HCT116 (cell line): Measurements from ENCODE around the gene PPP1R1C. TPM values are rescaled to one million over a fixed set of nuclear protein-coding genes. Genes with fewer than 3 reads are reported as not detected.

Experiments used
- ATAC-seq: fragments of 200-7000 bp; cut with Tn5 transposase; 2 replicates; pipeline ENCODE4 v1.9.1; 2020; ENCODE audit warnings: mild to moderate bottlenecking, moderate library complexity
- BruUV-seq: library from RNA; stranded (reverse); fragments of 400-500 nt; replicated peaks from 2 replicates; lab custom pipeline; 2021; lab: Mats Ljungman, UMichigan
- CTCF ChIA-PET: fragments of 300-600 bp; sonication (Branson Sonifier 250); formaldehyde crosslinking; loops from one replicate; lab custom pipeline; 2021; ENCODE audit warnings: antibody characterized with exemption; lab: Charles Lee
- POLR2A ChIA-PET: fragments of 300-600, 350-600 bp; sonication (Branson Sonifier 250); formaldehyde crosslinking; loops from one replicate; lab custom pipeline; 2021; ENCODE audit warnings: antibody characterized with exemption; lab: Charles Lee
- RAD21 ChIA-PET, 2 experiments: fragments of 300-600 bp; sonication (Branson Sonifier 250); formaldehyde crosslinking; loops; one replicate each; lab custom pipeline; 2023; ENCODE audit warnings: low total read pairs in 2 of 2; ENCODE audit not compliant: uncharacterized antibody in 2 of 2, unreplicated experiment in 2 of 2, low non-redundant PET in 1 of 2; lab: Charles Lee
- DNase-seq: peaks from one replicate; pipeline ENCODE4 v3.0.0-alpha.2; 2010; ENCODE audit warnings: low read depth, low spot score
- H2AFZ ChIP-seq: fragments of 200-600 bp; shearing (Covaris generic), sonication (generic); 2 replicates; pipeline ENCODE4 v1.6.1; 2017; ENCODE audit warnings: low read depth, mixed run types, mixed read lengths, antibody characterized with exemption, low read length; ENCODE audit not compliant: poor library complexity, severe bottlenecking
- H3K27ac ChIP-seq: 2 replicates; pipeline ENCODE4 v1.5.1; 2012; ENCODE audit warnings: low read depth, low read length
- H3K27me3 ChIP-seq: fragments of 200-600 bp; sonication (generic); 2 replicates; pipeline ENCODE4 v1.6.1; 2016; ENCODE audit warnings: mixed run types, low read length, mixed read lengths; ENCODE audit not compliant: insufficient read depth
- H3K36me3 ChIP-seq, 2 experiments: fragments of 200-500 bp in 1 of 2; fragments of 200-600 bp in 1 of 2; sonication (Bioruptor generic) in 1 of 2; sonication (generic) in 1 of 2; 2 replicates each; pipeline versions ENCODE4 v1.5.1 to v1.6.1; 2014 to 2016; ENCODE audit warnings: low read length in 2 of 2, inconsistent platforms in 1 of 2, mixed read lengths in 1 of 2, mixed run types in 1 of 2; ENCODE audit not compliant: insufficient read depth in 2 of 2, control insufficient read depth in 1 of 2
- H3K4me1 ChIP-seq, 2 experiments: fragments of 200-600 bp in 1 of 2; sonication (generic) in 1 of 2; 2 replicates each; pipeline versions ENCODE4 v1.5.1 to v1.6.1; 2012 to 2017; ENCODE audit warnings: low read length in 2 of 2, inconsistent platforms in 1 of 2, mild to moderate bottlenecking in 1 of 2, mixed read lengths in 1 of 2, mixed run types in 1 of 2, moderate library complexity in 1 of 2; ENCODE audit not compliant: insufficient read depth in 2 of 2, control insufficient read depth in 1 of 2
- H3K4me2 ChIP-seq: fragments of 200-600 bp; sonication (generic); 2 replicates; pipeline ENCODE4 v1.6.1; 2017; ENCODE audit warnings: mixed run types, low read length, mixed read lengths
- H3K4me3 ChIP-seq, 2 experiments: fragments of 200-600 bp in 1 of 2; sonication (generic) in 1 of 2; replicated peaks in 1 of 2; 2 replicates each; pipeline ENCODE4 v1.5.1; 2011 to 2016; ENCODE audit warnings: low read length in 2 of 2, control low read depth in 1 of 2, low read depth in 1 of 2, mild to moderate bottlenecking in 1 of 2, mixed read lengths in 1 of 2, mixed run types in 1 of 2
- H3K79me2 ChIP-seq: fragments of 200-600 bp; sonication (generic); 2 replicates; pipeline ENCODE4 v1.6.1; 2017; ENCODE audit warnings: mild to moderate bottlenecking, mixed run types, low read length, moderate library complexity, mixed read lengths; ENCODE audit not compliant: insufficient read depth
- H3K9ac ChIP-seq: fragments of 200-600 bp; sonication (generic); 2 replicates; pipeline ENCODE4 v1.6.1; 2016; ENCODE audit warnings: low read length, mixed read lengths
- H3K9me2 ChIP-seq: fragments of 200-600 bp; sonication (generic), shearing (Covaris generic); 2 replicates; pipeline ENCODE4 v1.6.1; 2017; ENCODE audit warnings: mixed run types, mild to moderate bottlenecking, moderate library complexity; ENCODE audit not compliant: insufficient read depth
- H3K9me3 ChIP-seq, 2 experiments: fragments of 200-500 bp in 1 of 2; fragments of 200-600 bp in 1 of 2; sonication (Bioruptor generic) in 1 of 2; sonication (generic) in 1 of 2; 2 replicates each; pipeline ENCODE4 v1.6.1; 2014 to 2017; ENCODE audit warnings: low read length in 2 of 2, mixed read lengths in 2 of 2, inconsistent platforms in 1 of 2, low read depth in 1 of 2, mild to moderate bottlenecking in 1 of 2, mixed run types in 1 of 2, moderate library complexity in 1 of 2; ENCODE audit not compliant: control insufficient read depth in 1 of 2, insufficient read depth in 1 of 2
- H4K20me1 ChIP-seq: fragments of 200-600 bp; sonication (generic), shearing (Covaris generic); 2 replicates; pipeline ENCODE4 v1.6.1; 2017; ENCODE audit warnings: mixed run types, mild to moderate bottlenecking, moderate library complexity; ENCODE audit not compliant: insufficient read depth
- CTCF ChIP-seq, 3 experiments: fragments of 200-600 bp in 1 of 3; sonication (generic) in 1 of 3; IDR thresholded peaks in 2 of 3; conservative IDR thresholded peaks in 1 of 3; 2 replicates each; pipeline ENCODE4 v1.5.1; 2012 to 2017; ENCODE audit warnings: low read depth in 2 of 3, low read length in 2 of 3, antibody characterized with exemption in 1 of 3, borderline replicate concordance in 1 of 3, control low read depth in 1 of 3, mild to moderate bottlenecking in 1 of 3, mixed read lengths in 1 of 3, mixed run types in 1 of 3, moderate library complexity in 1 of 3; ENCODE audit not compliant: insufficient read depth in 1 of 3
- MAX ChIP-seq: IDR thresholded peaks from 2 replicates; pipeline ENCODE4 v1.6.1; 2012
- POLR2AphosphoS5 ChIP-seq: IDR thresholded peaks from 2 replicates; pipeline ENCODE4 v1.6.1; 2011; ENCODE audit warnings: mild to moderate bottlenecking, low read depth, low read length, moderate library complexity
- REST ChIP-seq: IDR thresholded peaks from 2 replicates; pipeline ENCODE4 v1.6.1; 2012; ENCODE audit warnings: low read depth
- ZBTB33 ChIP-seq: IDR thresholded peaks from 2 replicates; pipeline ENCODE4 v1.6.1; 2011; ENCODE audit warnings: mild to moderate bottlenecking, low read length, moderate library complexity; ENCODE audit not compliant: insufficient replicate concordance; ENCODE audit errors: extremely low read depth
- ZNF274 ChIP-seq: fragments of 200-500 bp; sonication (Bioruptor generic); IDR thresholded peaks from 2 replicates; pipeline ENCODE4 v1.6.1; 2014; ENCODE audit warnings: mild to moderate bottlenecking, low read depth, low read length, inconsistent platforms
- intact Hi-C: fragments of 100-400 bp; cut with micrococcal nuclease; formaldehyde crosslinking; loops from 2 replicates; pipeline ENCODE4 v1.10.0; 2022
- total RNA-seq: library from RNA; stranded (reverse); gene quantifications from one replicate; pipeline ENCODE4 v1.2.1, GENCODE V29; 2021; ENCODE audit not compliant: unreplicated experiment

The PPP1R1C gene
- total RNA-seq, 1 experiment from 2014 or later: 17.8 TPM

- ATAC-seq (no peak), DNase-seq (no peak)
- Histone ChIP-seq H3K27me3 (no peaks in the 10 kb centered on the region), H3K79me2 (no peaks in the 10 kb centered on the region), H3K9ac (no peak overlapping the region), H3K27ac (no peak overlapping the region), H3K4me2 (no peak overlapping the region), H3K36me3 (no peaks in the 10 kb centered on the region), H3K4me3 (no peak overlapping the region), H4K20me1 (no peaks in the 10 kb centered on the region), H3K4me1 (no peaks in the 10 kb centered on the region), H3K9me2 (no peaks in the 10 kb centered on the region; the same call in 1 of the 2 replicates), H3K9me3 (no peaks in the 10 kb centered on the region), H2AFZ (no peak overlapping the region)
- TF ChIP-seq POLR2AphosphoS5 (no peak), ZNF274 (no peak), ZBTB33 (no peak), CTCF (IDR thresholded peaks at IDR 0.05 in 2 of 3, conservative IDR thresholded peaks at IDR 0.05 in 1 of 3; ENCODE audit: borderline replicate concordance in 1 of 3, insufficient read depth in 1 of 3, low read depth in 2 of 3, low read length in 2 of 3) (no peak), REST (no peak), MAX (no peak)
- intact Hi-C loops: no loop called here
- ChIA-PET RAD21 (no interaction called here), CTCF (interaction anchor here (0.7 kb wide), 1 partner anchor 14 kb away, joined by 3 read pairs; no protein-coding TSS in a partner anchor), POLR2A (no interaction called here)
- no TSS peak for BruUV-seq
These were observed 63.9 kb downstream of the PPP1R1C start for GRCh38 chr2:182049372-182050148.
